H9 (cell line): ENCODE results near the gene C17orf78. TPM values are rescaled to one million over a fixed set of nuclear protein-coding genes. Genes with fewer than 3 reads are reported as not detected.

ENCODE experiments used
- DNase-seq: peaks from one replicate; pipeline ENCODE4 v3.0.0-alpha.2; 2017
- H2AFZ ChIP-seq: one replicate; pipeline ENCODE4 v1.6.1; 2013; ENCODE audit warnings: mild to moderate bottlenecking, low read length, control low read depth, moderate library complexity
- H2AK5ac ChIP-seq: 2 replicates; pipeline ENCODE4 v1.6.1; 2013; ENCODE audit warnings: low read length, control low read depth, mixed read lengths; ENCODE audit not compliant: insufficient read length
- H2BK120ac ChIP-seq: one replicate; pipeline ENCODE4 v1.6.1; 2013; ENCODE audit warnings: low read depth, mild to moderate bottlenecking, low read length, control low read depth, inconsistent platforms; ENCODE audit not compliant: poor library complexity, severe bottlenecking
- H2BK12ac ChIP-seq: 2 replicates; pipeline ENCODE4 v1.6.1; 2013; ENCODE audit warnings: low read length, control low read depth, mixed read lengths, low read depth; ENCODE audit not compliant: insufficient read length
- H2BK15ac ChIP-seq: 2 replicates; pipeline ENCODE4 v1.6.1; 2013; ENCODE audit warnings: low read depth, low read length, control low read depth
- H2BK20ac ChIP-seq: one replicate; pipeline ENCODE4 v1.6.1; 2013; ENCODE audit warnings: low read depth, mild to moderate bottlenecking, low read length, control low read depth, inconsistent platforms; ENCODE audit not compliant: poor library complexity, severe bottlenecking
- H2BK5ac ChIP-seq: 2 replicates; pipeline ENCODE4 v1.6.1; 2013; ENCODE audit warnings: low read length, control low read depth, mixed read lengths; ENCODE audit not compliant: insufficient read length
- H3K14ac ChIP-seq: 2 replicates; pipeline ENCODE4 v1.6.1; 2013; ENCODE audit warnings: low read length, control low read depth; ENCODE audit not compliant: insufficient read depth
- H3K18ac ChIP-seq: 2 replicates; pipeline ENCODE4 v1.6.1; 2013; ENCODE audit warnings: low read depth, mild to moderate bottlenecking, mixed read lengths, low read length, control low read depth; ENCODE audit not compliant: insufficient read length
- H3K23ac ChIP-seq: 2 replicates; pipeline ENCODE4 v1.6.1; 2013; ENCODE audit warnings: low read length, control low read depth, mixed read lengths, low read depth; ENCODE audit not compliant: insufficient read length
- H3K23me2 ChIP-seq: 2 replicates; pipeline ENCODE4 v1.6.1; 2013; ENCODE audit warnings: low read depth, mild to moderate bottlenecking, mixed read lengths, low read length, control low read depth; ENCODE audit not compliant: insufficient read length, poor library complexity, severe bottlenecking
- H3K27ac ChIP-seq: 2 replicates; pipeline ENCODE4 v1.5.1; 2013; ENCODE audit warnings: low read length, control low read depth, mixed read lengths, low read depth; ENCODE audit not compliant: insufficient read length
- H3K27me3 ChIP-seq: 2 replicates; pipeline ENCODE4 v1.6.1; 2013; ENCODE audit warnings: low read length, control low read depth, inconsistent platforms; ENCODE audit not compliant: insufficient read depth
- H3K4ac ChIP-seq: 2 replicates; pipeline ENCODE4 v1.6.1; 2013; ENCODE audit warnings: low read depth, mild to moderate bottlenecking, control low read depth, inconsistent platforms, low read length, moderate library complexity
- H3K4me1 ChIP-seq: 2 replicates; pipeline ENCODE4 v1.6.1; 2013; ENCODE audit warnings: low read length, control low read depth, inconsistent platforms; ENCODE audit not compliant: insufficient read depth
- H3K4me2 ChIP-seq: 2 replicates; pipeline ENCODE4 v1.6.1; 2013; ENCODE audit warnings: low read length, control low read depth, mixed read lengths; ENCODE audit not compliant: insufficient read length, insufficient read depth
- H3K56ac ChIP-seq: 2 replicates; pipeline ENCODE4 v1.6.1; 2013; ENCODE audit warnings: low read depth, mild to moderate bottlenecking, mixed read lengths, low read length, control low read depth; ENCODE audit not compliant: insufficient read length
- H3K79me1 ChIP-seq: 2 replicates; pipeline ENCODE4 v1.6.1; 2013; ENCODE audit warnings: low read depth, mild to moderate bottlenecking, moderate library complexity, low read length, control low read depth, inconsistent platforms; ENCODE audit not compliant: insufficient read depth, poor library complexity, severe bottlenecking
- H3K79me2 ChIP-seq: 2 replicates; pipeline ENCODE4 v1.6.1; 2013; ENCODE audit warnings: low read length, control low read depth, inconsistent platforms; ENCODE audit not compliant: insufficient read depth
- H3K9ac ChIP-seq: 2 replicates; pipeline ENCODE4 v1.6.1; 2013; ENCODE audit warnings: low read length, control low read depth, mixed read lengths; ENCODE audit not compliant: insufficient read length; ENCODE audit errors: extremely low read depth
- H3K9me3 ChIP-seq: one replicate; pipeline ENCODE4 v1.6.1; 2013; ENCODE audit warnings: low read depth, low read length, inconsistent platforms; ENCODE audit not compliant: control insufficient read depth
- H3T11ph ChIP-seq: one replicate; pipeline ENCODE4 v1.6.1; 2013; ENCODE audit warnings: mild to moderate bottlenecking, low read length, control low read depth, inconsistent platforms
- H4K20me1 ChIP-seq: one replicate; pipeline ENCODE4 v1.6.1; 2013; ENCODE audit not compliant: control insufficient read depth, insufficient read length, insufficient read depth
- H4K5ac ChIP-seq: 2 replicates; pipeline ENCODE4 v1.6.1; 2013; ENCODE audit warnings: low read depth, mild to moderate bottlenecking, mixed read lengths, low read length, control low read depth; ENCODE audit not compliant: insufficient read length
- H4K8ac ChIP-seq: replicated peaks from 2 replicates; pipeline ENCODE4 v1.6.1; 2013; ENCODE audit warnings: low read length, control low read depth, mixed read lengths, low read depth; ENCODE audit not compliant: insufficient read length
- H4K91ac ChIP-seq: 2 replicates; pipeline ENCODE4 v1.6.1; 2013; ENCODE audit warnings: low read depth, mild to moderate bottlenecking, moderate library complexity, mixed read lengths, low read length, control low read depth; ENCODE audit not compliant: insufficient read length
- H3K27ac Mint-ChIP-seq, 3 experiments: 2 replicates in 2 of 3; 3 replicates in 1 of 3; pipeline ENCODE4 v1.8.0; 2020 to 2021; ENCODE audit warnings: mixed read lengths in 3 of 3, mild to moderate bottlenecking in 1 of 3, moderate library complexity in 1 of 3
- H3K27me3 Mint-ChIP-seq: 2 replicates; pipeline ENCODE4 v1.8.0; 2021; ENCODE audit warnings: low read depth, mild to moderate bottlenecking, moderate library complexity, mixed read lengths
- H3K36me3 Mint-ChIP-seq, 3 experiments: 2 replicates in 2 of 3; 3 replicates in 1 of 3; pipeline ENCODE4 v1.8.0; 2020 to 2021; ENCODE audit warnings: low read depth in 3 of 3, mixed read lengths in 3 of 3; ENCODE audit not compliant: insufficient read depth in 1 of 3
- H3K4me1 Mint-ChIP-seq, 2 experiments: 2 replicates each; pipeline ENCODE4 v1.8.0; 2020; ENCODE audit warnings: mixed read lengths in 2 of 2
- H3K4me3 Mint-ChIP-seq, 2 experiments: 2 replicates in 1 of 2; 3 replicates in 1 of 2; pipeline ENCODE4 v1.8.0; 2020 to 2021; ENCODE audit warnings: mild to moderate bottlenecking in 2 of 2, mixed read lengths in 2 of 2, moderate library complexity in 1 of 2
- H3K9me3 Mint-ChIP-seq, 2 experiments: 2 replicates in 1 of 2; 3 replicates in 1 of 2; pipeline ENCODE4 v1.8.0; 2020; ENCODE audit warnings: mild to moderate bottlenecking in 2 of 2, mixed read lengths in 2 of 2, moderate library complexity in 1 of 2
- WGBS: extraction: QIAGEN DNeasy Blood & Tissue Kit; methylation state at CpG from one replicate; pipeline ENCODE4 v1.1.7; 2013; ENCODE audit warnings: missing lambda C conversion rate, low lambda C conversion rate, mixed read lengths; ENCODE audit not compliant: insufficient read length; ENCODE audit errors: extremely low coverage; 5-methylcytosine and 5-hydroxymethylcytosine counted together
- total RNA-seq: library from RNA; stranded (reverse); gene quantifications from 2 replicates; pipeline ENCODE4 v1.2.1, GENCODE V29; 2021
- TF ChIP-seq, protein P1 (sequence below): fragments of 200-600 bp; sonication (generic); conservative IDR thresholded peaks from 3 replicates; pipeline ENCODE4 v1.8.0; 2021; ENCODE audit warnings: antibody characterized with exemption, mild to moderate bottlenecking

Gene C17orf78
- total RNA-seq, 1 experiment from 2014 or later, result not detected

GRCh38 chr17:37360632-37361031 is 15.2 kb upstream of the C17orf78 start:
- Histone ChIP-seq H2BK20ac (no peak overlapping the region), H3K79me2 (peaks cover 17% of the 10 kb centered on the region; the same call in 1 of the 2 replicates), H3K27ac (no peak overlapping the region), H3K14ac (no peak overlapping the region), H3K9ac (no peak overlapping the region), H3K23me2 (peaks cover 16% of the 10 kb centered on the region), H3T11ph (no peak overlapping the region), H3K27me3 (no peaks in the 10 kb centered on the region), H4K91ac (no peak overlapping the region), H4K20me1 (no peaks in the 10 kb centered on the region), H3K4me2 (no peak overlapping the region), H3K9me3 (no peaks in the 10 kb centered on the region), H2BK5ac (no peak overlapping the region), H3K23ac (no peak overlapping the region), H3K79me1 (no peaks in the 10 kb centered on the region), H3K4me1 (peaks cover 3% of the 10 kb centered on the region), H4K5ac (no peak overlapping the region), H2BK15ac (no peak overlapping the region), H4K8ac (no peak overlapping the region), H2AFZ (no peak overlapping the region), H3K4ac (no peak overlapping the region), H2BK12ac (no peak overlapping the region), H2BK120ac (no peak overlapping the region), H2AK5ac (no peak overlapping the region), H3K56ac (no peak overlapping the region), H3K18ac (no peak overlapping the region)
- TF ChIP-seq, protein P1, sequence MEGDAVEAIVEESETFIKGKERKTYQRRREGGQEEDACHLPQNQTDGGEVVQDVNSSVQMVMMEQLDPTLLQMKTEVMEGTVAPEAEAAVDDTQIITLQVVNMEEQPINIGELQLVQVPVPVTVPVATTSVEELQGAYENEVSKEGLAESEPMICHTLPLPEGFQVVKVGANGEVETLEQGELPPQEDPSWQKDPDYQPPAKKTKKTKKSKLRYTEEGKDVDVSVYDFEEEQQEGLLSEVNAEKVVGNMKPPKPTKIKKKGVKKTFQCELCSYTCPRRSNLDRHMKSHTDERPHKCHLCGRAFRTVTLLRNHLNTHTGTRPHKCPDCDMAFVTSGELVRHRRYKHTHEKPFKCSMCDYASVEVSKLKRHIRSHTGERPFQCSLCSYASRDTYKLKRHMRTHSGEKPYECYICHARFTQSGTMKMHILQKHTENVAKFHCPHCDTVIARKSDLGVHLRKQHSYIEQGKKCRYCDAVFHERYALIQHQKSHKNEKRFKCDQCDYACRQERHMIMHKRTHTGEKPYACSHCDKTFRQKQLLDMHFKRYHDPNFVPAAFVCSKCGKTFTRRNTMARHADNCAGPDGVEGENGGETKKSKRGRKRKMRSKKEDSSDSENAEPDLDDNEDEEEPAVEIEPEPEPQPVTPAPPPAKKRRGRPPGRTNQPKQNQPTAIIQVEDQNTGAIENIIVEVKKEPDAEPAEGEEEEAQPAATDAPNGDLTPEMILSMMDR, result no peak
- no CpG with 5 or more reads among the region's 3 CpGs for WGBS
- Mint-ChIP-seq H3K9me3 (no peaks in the 10 kb centered on the region), H3K27ac (no peak overlapping the region), H3K27me3 (no peaks in the 10 kb centered on the region), H3K4me3 (no peak overlapping the region), H3K36me3 (peaks cover 3 to 5% (median 4%) of the 10 kb centered on the region in 3 experiments), H3K4me1 (peaks cover 29 to 33% of the 10 kb centered on the region in 2 experiments)
- DNase-seq, result no peak
